Measurements from ENCODE around the gene CAGE1. TPM values are rescaled to one million over a fixed set of nuclear protein-coding genes. Genes with fewer than 3 reads are reported as not detected.
"Not testable (repeated sequence)": the region's sequence is repeated elsewhere in the genome, so short reads cannot be mapped to it uniquely, and the experiment has no call there.

Gene CAGE1
- total and polyA plus RNA-seq, 2 donors (not counting 1 experiment from before 2014, with no cell fraction given) = 0.17 TPM; not detected in 1

GRCh38 chr6:7323074-7323473 lies 66.5 kb downstream of the CAGE1 start:
- H3K27ac ChIP-seq (ENCODE audit: insufficient read depth, low read length) = no peak overlapping the region
- no peak overlapping the region for H3K9ac ChIP-seq (ENCODE audit: insufficient read depth, low read length)
- DNase-seq (ENCODE audit: low read depth in 2 of 2) = no peak
- H4K20me1 ChIP-seq (ENCODE audit: control insufficient read depth, extremely low read depth, insufficient read depth, low read length) = no peaks in the 10 kb centered on the region
- no peak overlapping the region for H3K4me2 ChIP-seq (ENCODE audit: extremely low read depth, insufficient read depth, low read length)
- TF ChIP-seq CTCF (conservative IDR thresholded peaks at IDR 0.05 in 1 of 2, IDR thresholded peaks at IDR 0.05 in 1 of 2; ENCODE audit: low read depth in 1 of 2, low read length in 2 of 2) = no peak
- no peaks in the 10 kb centered on the region for H3K4me1 ChIP-seq (ENCODE audit: control insufficient read depth, extremely low read depth, insufficient read depth, low read length)
- H3K9me3 ChIP-seq (ENCODE audit: control insufficient read depth, insufficient read depth, low read depth, low read length) = no peaks in the 10 kb centered on the region
- no peaks in the 10 kb centered on the region for H3K36me3 ChIP-seq (ENCODE audit: control insufficient read depth, insufficient read depth, low read length)
- H3K4me3 ChIP-seq (replicated peaks in 1 of 4; ENCODE audit: control extremely low read depth in 1 of 4, insufficient read depth in 1 of 4, low read depth in 3 of 4, low read length in 4 of 4) = no peak overlapping the region
- no peak overlapping the region for H2AFZ ChIP-seq (ENCODE audit: low read length)
- no peaks in the 10 kb centered on the region for H3K79me2 ChIP-seq (ENCODE audit: control insufficient read depth, insufficient read depth, low read length)
- H3K27me3 ChIP-seq (ENCODE audit: control insufficient read depth, insufficient read depth, low read length) = no peaks in the 10 kb centered on the region

- H3K4me3 ChIP-seq (replicated peaks in 1 of 4; ENCODE audit: control extremely low read depth in 1 of 4, insufficient read depth in 1 of 4, low read depth in 3 of 4, low read length in 4 of 4); H3K9me3 ChIP-seq (ENCODE audit: control insufficient read depth, insufficient read depth, low read depth, low read length); H3K4me1 ChIP-seq (ENCODE audit: control insufficient read depth, extremely low read depth, insufficient read depth, low read length); H3K36me3 ChIP-seq (ENCODE audit: control insufficient read depth, insufficient read depth, low read length); DNase-seq (ENCODE audit: low read depth in 2 of 2); H3K27ac ChIP-seq (ENCODE audit: insufficient read depth, low read length); H3K4me2 ChIP-seq (ENCODE audit: extremely low read depth, insufficient read depth, low read length); H2AFZ ChIP-seq (ENCODE audit: low read length); H3K9ac ChIP-seq (ENCODE audit: insufficient read depth, low read length); H3K79me2 ChIP-seq (ENCODE audit: control insufficient read depth, insufficient read depth, low read length); H3K27me3 ChIP-seq (ENCODE audit: control insufficient read depth, insufficient read depth, low read length); H4K20me1 ChIP-seq (ENCODE audit: control insufficient read depth, extremely low read depth, insufficient read depth, low read length): not testable (repeated sequence)
Observed at GRCh38 chr6:7321866-7322265, 67.7 kb downstream of the CAGE1 start.

GRCh38 chr6:7319406-7319805 lies 70.1 kb downstream of the CAGE1 start:
- H3K9me3 ChIP-seq (ENCODE audit: control insufficient read depth, insufficient read depth, low read depth, low read length); H3K36me3 ChIP-seq (ENCODE audit: control insufficient read depth, insufficient read depth, low read length); H3K9ac ChIP-seq (ENCODE audit: insufficient read depth, low read length); H3K4me1 ChIP-seq (ENCODE audit: control insufficient read depth, extremely low read depth, insufficient read depth, low read length); H3K27me3 ChIP-seq (ENCODE audit: control insufficient read depth, insufficient read depth, low read length); DNase-seq (ENCODE audit: low read depth in 2 of 2); H3K79me2 ChIP-seq (ENCODE audit: control insufficient read depth, insufficient read depth, low read length); H3K27ac ChIP-seq (ENCODE audit: insufficient read depth, low read length); H3K4me3 ChIP-seq (replicated peaks in 1 of 4; ENCODE audit: control extremely low read depth in 1 of 4, insufficient read depth in 1 of 4, low read depth in 3 of 4, low read length in 4 of 4); H4K20me1 ChIP-seq (ENCODE audit: control insufficient read depth, extremely low read depth, insufficient read depth, low read length); H2AFZ ChIP-seq (ENCODE audit: low read length); H3K4me2 ChIP-seq (ENCODE audit: extremely low read depth, insufficient read depth, low read length): not testable (repeated sequence)

GRCh38 chr6:7317538-7317937 lies 72.0 kb downstream of the CAGE1 start:
- H3K36me3 ChIP-seq (ENCODE audit: control insufficient read depth, insufficient read depth, low read length) = no peaks in the 10 kb centered on the region
- no peaks in the 10 kb centered on the region for H4K20me1 ChIP-seq (ENCODE audit: control insufficient read depth, extremely low read depth, insufficient read depth, low read length)
- peaks cover 4% of the 10 kb centered on the region for H3K79me2 ChIP-seq (ENCODE audit: control insufficient read depth, insufficient read depth, low read length)
- no peak for DNase-seq (ENCODE audit: low read depth in 2 of 2)
- no peak overlapping the region for H3K4me3 ChIP-seq (replicated peaks in 1 of 4; ENCODE audit: control extremely low read depth in 1 of 4, insufficient read depth in 1 of 4, low read depth in 3 of 4, low read length in 4 of 4)
- H3K27me3 ChIP-seq (ENCODE audit: control insufficient read depth, insufficient read depth, low read length) = no peaks in the 10 kb centered on the region
- no peak overlapping the region for H3K9ac ChIP-seq (ENCODE audit: insufficient read depth, low read length)
- no peak for TF ChIP-seq EZH2 (IDR thresholded peaks at IDR 0.05; ENCODE audit: low read length, missing control alignments)
- TF ChIP-seq CTCF (conservative IDR thresholded peaks at IDR 0.05 in 1 of 2, IDR thresholded peaks at IDR 0.05 in 1 of 2; ENCODE audit: low read depth in 1 of 2, low read length in 2 of 2) = no peak
- no peaks in the 10 kb centered on the region for H3K4me1 ChIP-seq (ENCODE audit: control insufficient read depth, extremely low read depth, insufficient read depth, low read length)
- H3K27ac ChIP-seq (ENCODE audit: insufficient read depth, low read length) = no peak overlapping the region
- no peak overlapping the region for H2AFZ ChIP-seq (ENCODE audit: low read length)
- H3K9me3 ChIP-seq (ENCODE audit: control insufficient read depth, insufficient read depth, low read depth, low read length) = no peaks in the 10 kb centered on the region
- no peak overlapping the region for H3K4me2 ChIP-seq (ENCODE audit: extremely low read depth, insufficient read depth, low read length)

Data from fibroblast of lung (primary cell).